Esophagus muscularis mucosa (tissue), 4 donors: Measurements from ENCODE around the gene GCDH. TPM values are rescaled to one million over a fixed set of nuclear protein-coding genes. Genes with fewer than 3 reads are reported as not detected.

Experiments used
- DNase-seq: peaks from one replicate; pipeline ENCODE4 v3.0.0-alpha.2; 2017; ENCODE audit errors: extremely low spot score
- H3K27ac ChIP-seq, 4 donors: fragments of 200-600 bp; sonication (generic); replicated peaks in 1 of 4; 1 replicate in 3 of 4; 2 replicates in 1 of 4; pipeline ENCODE4 v1.5.1; 2016 to 2019; ENCODE audit warnings: mild to moderate bottlenecking in 1 of 4
- H3K27me3 ChIP-seq, 4 donors: fragments of 200-600 bp; sonication (generic); one replicate each; pipeline versions ENCODE4 v1.5.1 to v1.6.0; 2016 to 2019
- H3K36me3 ChIP-seq, 4 donors: fragments of 200-600 bp; sonication (generic); one replicate each; pipeline ENCODE4 v1.5.1; 2016 to 2019
- H3K4me1 ChIP-seq, 4 donors: fragments of 200-600 bp; sonication (generic); one replicate each; pipeline ENCODE4 v1.5.1; 2016 to 2019
- H3K4me3 ChIP-seq, 4 donors: fragments of 200-600 bp; sonication (generic); 1 replicate in 2 of 4; 2 replicates in 2 of 4; pipeline ENCODE4 v1.5.1; 2016 to 2019; ENCODE audit warnings: mild to moderate bottlenecking in 4 of 4, moderate library complexity in 1 of 4
- H3K9me3 ChIP-seq, 4 donors: fragments of 200-600 bp; sonication (generic); 1 replicate in 3 of 4; 2 replicates in 1 of 4; pipeline ENCODE4 v1.5.1; 2016 to 2019
- EP300 ChIP-seq: sonication (generic); formaldehyde crosslinking; IDR thresholded peaks from one replicate; pipeline ENCODE4 v1.6.1; 2017; ENCODE audit warnings: antibody characterized with exemption
- POLR2A ChIP-seq: fragments of 450-650 bp; IDR thresholded peaks from one replicate; pipeline ENCODE4 v1.6.1; 2017; ENCODE audit warnings: antibody characterized with exemption, moderate library complexity, mild to moderate bottlenecking, low read depth
- POLR2AphosphoS5 ChIP-seq, 2 donors: sonication (generic); formaldehyde crosslinking; IDR thresholded peaks; one replicate each; pipeline ENCODE4 v1.6.1; 2017; ENCODE audit warnings: antibody characterized with exemption in 2 of 2
- WGBS: methylation state at CpG from one replicate; pipeline ENCODE4 v1.1.5; 2018; 5-methylcytosine and 5-hydroxymethylcytosine counted together
- intact Hi-C: fragments of 100-400 bp; cut with DNase I; formaldehyde crosslinking; loops from one replicate; pipeline ENCODE4 v1.15.1; 2023
- total RNA-seq, 4 donors: library from RNA; depleted of rRNA; stranded (reverse); fragments of >200 nt; gene quantifications; one replicate each; pipeline versions ENCODE4 v1.1.0 to v1.2.1, GENCODE V29; 2016
- TF ChIP-seq, protein P1 (sequence below), 3 experiments: fragments of 200-600 bp in 2 of 3; fragments of 450-650 bp in 1 of 3; sonication (generic) in 2 of 3; IDR thresholded peaks; one replicate each; pipeline ENCODE4 v1.5.1; 2017 to 2019; ENCODE audit warnings: antibody characterized with exemption in 3 of 3, mild to moderate bottlenecking in 2 of 3, moderate library complexity in 1 of 3

GCDH gene
- total RNA-seq, 4 donors from 2014 or later: 36.1 to 63.6 (median 52.9) TPM

DNA sequence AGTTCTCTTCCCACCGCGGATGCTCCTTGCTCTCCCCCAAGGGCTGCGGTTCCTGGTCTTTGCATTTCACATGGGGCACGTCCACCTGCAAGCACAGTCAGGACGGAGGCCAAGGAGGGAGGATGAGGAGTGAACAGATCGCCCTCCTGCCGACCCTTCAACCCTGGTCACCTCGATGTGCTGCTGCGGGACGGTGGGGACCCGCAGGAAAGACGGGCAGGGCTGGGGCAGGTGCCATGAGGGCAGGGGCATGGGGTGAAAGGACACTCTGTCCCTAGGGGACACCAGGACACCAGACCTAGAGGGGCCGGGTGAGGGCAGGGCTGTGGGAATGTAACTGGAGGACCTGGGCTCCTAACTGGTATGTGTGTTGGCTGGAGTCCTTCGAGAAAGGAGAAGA is 27.3 kb downstream of the GCDH start:
- no peaks in the 10 kb centered on the region for H3K9me3 ChIP-seq
- peaks cover 11 to 13% (median 12%) of the 10 kb centered on the region in 4 donors for H3K36me3 ChIP-seq
- H3K4me1 ChIP-seq: peaks cover 14 to 26% (median 22%) of the 10 kb centered on the region in 4 donors
- DNase-seq: no peak
- H3K27me3 ChIP-seq: no peaks in the 10 kb centered on the region
- H3K4me3 ChIP-seq: no peak overlapping the region
- WGBS: 94% methylated on average over 14 of the region's 14 CpGs
- intact Hi-C loops: no loop called here
- no peak for TF ChIP-seq POLR2AphosphoS5 (IDR thresholded peaks at IDR 0.05)
- no peak for TF ChIP-seq POLR2A
- TF ChIP-seq, protein P1, sequence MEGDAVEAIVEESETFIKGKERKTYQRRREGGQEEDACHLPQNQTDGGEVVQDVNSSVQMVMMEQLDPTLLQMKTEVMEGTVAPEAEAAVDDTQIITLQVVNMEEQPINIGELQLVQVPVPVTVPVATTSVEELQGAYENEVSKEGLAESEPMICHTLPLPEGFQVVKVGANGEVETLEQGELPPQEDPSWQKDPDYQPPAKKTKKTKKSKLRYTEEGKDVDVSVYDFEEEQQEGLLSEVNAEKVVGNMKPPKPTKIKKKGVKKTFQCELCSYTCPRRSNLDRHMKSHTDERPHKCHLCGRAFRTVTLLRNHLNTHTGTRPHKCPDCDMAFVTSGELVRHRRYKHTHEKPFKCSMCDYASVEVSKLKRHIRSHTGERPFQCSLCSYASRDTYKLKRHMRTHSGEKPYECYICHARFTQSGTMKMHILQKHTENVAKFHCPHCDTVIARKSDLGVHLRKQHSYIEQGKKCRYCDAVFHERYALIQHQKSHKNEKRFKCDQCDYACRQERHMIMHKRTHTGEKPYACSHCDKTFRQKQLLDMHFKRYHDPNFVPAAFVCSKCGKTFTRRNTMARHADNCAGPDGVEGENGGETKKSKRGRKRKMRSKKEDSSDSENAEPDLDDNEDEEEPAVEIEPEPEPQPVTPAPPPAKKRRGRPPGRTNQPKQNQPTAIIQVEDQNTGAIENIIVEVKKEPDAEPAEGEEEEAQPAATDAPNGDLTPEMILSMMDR (IDR thresholded peaks at IDR 0.05): no peak
- TF ChIP-seq EP300: no peak
- H3K27ac ChIP-seq: no peak overlapping the region

DNA sequence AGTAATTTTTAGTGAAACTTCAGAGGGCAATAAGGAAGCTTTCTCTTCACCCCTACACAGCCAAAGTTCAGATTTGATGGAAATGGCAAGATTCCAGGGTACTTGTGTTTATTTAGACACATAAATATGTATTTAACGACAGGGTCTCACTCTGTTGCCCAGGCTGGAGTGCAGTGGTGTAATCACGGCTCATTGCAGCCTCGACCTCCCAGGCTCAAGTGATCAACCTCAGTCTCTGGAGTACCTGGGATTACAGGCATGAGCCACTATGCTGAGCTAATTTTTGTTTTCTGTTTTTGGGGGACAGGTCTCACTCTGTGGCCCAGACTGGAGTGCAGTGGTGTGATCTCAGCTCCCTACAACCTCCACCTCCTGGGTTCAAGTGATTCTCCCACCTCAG is 30.1 kb downstream of the GCDH start:
- no peak overlapping the region for H3K27ac ChIP-seq
- no peaks in the 10 kb centered on the region for H3K27me3 ChIP-seq
- H3K4me3 ChIP-seq: no peak overlapping the region
- 80% methylated on average over 3 of the region's 3 CpGs for WGBS
- TF ChIP-seq POLR2A (no peak), EP300 (no peak), POLR2AphosphoS5 (IDR thresholded peaks at IDR 0.05) (no peak)
- TF ChIP-seq, protein P1 (IDR thresholded peaks at IDR 0.05): no peak
- H3K36me3 ChIP-seq: peaks cover 35 to 41% (median 40%) of the 10 kb centered on the region in 4 donors
- H3K9me3 ChIP-seq: no peaks in the 10 kb centered on the region
- intact Hi-C loops: no loop called here
- H3K4me1 ChIP-seq: peaks cover 5 to 13% (median 10%) of the 10 kb centered on the region in 4 donors
- DNase-seq: no peak

DNA sequence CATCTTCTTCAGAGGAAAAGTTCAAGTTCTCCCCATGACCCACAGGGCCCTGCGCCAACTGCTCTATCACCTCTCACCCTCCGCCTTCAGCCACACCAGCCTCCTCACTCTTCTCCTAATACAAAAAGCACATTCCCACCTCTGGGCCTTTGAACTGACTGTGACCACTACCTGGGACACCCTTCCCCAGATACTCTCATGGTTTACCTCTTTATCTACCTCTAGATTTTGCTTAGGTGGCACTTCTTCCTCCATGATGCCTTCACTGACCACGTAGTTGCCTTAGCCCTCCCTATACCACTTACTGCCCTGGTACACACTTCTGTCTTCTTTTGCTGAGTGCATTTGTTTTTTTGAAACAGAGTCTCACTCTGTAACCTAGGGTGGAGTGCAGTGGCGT is 32.0 kb downstream of the GCDH start:
- no peak for DNase-seq
- Histone ChIP-seq H3K27ac (no peak overlapping the region), H3K9me3 (no peaks in the 10 kb centered on the region), H3K4me1 (peaks cover 5 to 13% (median 10%) of the 10 kb centered on the region in 4 donors), H3K36me3 (peaks cover 52 to 60% (median 59%) of the 10 kb centered on the region in 4 donors), H3K4me3 (no peak overlapping the region), H3K27me3 (no peaks in the 10 kb centered on the region)
- 97% methylated on average over 4 of the region's 4 CpGs for whole genome bisulfite sequencing
- TF ChIP-seq EP300 (no peak), POLR2A (no peak), POLR2AphosphoS5 (IDR thresholded peaks at IDR 0.05) (no peak)
- TF ChIP-seq, protein P1 (IDR thresholded peaks at IDR 0.05): no peak
- intact Hi-C loops: no loop called here

DNA sequence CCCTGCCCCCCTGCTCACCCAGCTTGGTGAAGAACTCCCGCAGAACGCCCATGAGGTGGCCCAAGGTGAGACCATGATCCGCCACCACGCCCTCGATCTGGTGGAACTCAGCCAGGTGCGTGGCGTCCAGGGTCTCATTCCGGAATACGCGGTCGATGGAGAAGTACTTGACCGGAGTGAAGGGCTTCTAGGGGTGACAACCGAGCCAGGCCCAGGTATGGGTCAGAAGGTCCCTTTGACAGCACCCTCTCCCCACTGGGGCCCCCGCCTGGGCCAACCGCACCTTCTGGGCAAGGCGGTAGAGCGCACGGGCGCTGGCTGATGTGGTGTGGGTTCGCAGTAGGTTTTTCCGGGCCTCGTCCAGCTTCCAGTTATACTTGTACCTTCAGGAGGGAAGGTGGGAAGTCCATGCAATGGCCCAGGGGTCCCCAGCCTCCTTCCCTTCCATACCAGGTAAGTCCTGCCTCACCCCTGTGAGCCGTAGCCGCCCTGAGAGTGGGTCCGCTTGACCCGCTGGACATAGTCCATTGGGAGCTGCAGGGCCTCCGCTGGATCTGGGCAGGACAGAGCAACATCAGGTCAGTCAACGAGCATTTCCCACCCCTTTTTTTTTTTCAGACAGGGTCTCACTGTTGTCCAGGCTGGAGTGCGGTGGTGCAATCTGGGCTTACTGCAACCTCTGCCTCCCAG is 33.8 kb downstream of the GCDH start:
- Histone ChIP-seq H3K4me1 (peaks cover 0 to under 1% (median 0%) of the 10 kb centered on the region in 4 donors), H3K9me3 (no peaks in the 10 kb centered on the region), H3K27me3 (no peaks in the 10 kb centered on the region), H3K4me3 (no peak overlapping the region), H3K27ac (no peak overlapping the region), H3K36me3 (peaks cover 63 to 78% (median 77%) of the 10 kb centered on the region in 4 donors)
- whole genome bisulfite sequencing: 95% methylated on average over 18 of the region's 29 CpGs
- DNase-seq: no peak
- intact Hi-C loops: no loop called here
- TF ChIP-seq, protein P1 (IDR thresholded peaks at IDR 0.05): no peak
- TF ChIP-seq POLR2A: no peak
- TF ChIP-seq EP300: no peak
- TF ChIP-seq POLR2AphosphoS5 (IDR thresholded peaks at IDR 0.05): no peak
